ENCODE data around the gene EHD1.

- no peak for TF ChIP-seq CTCF (IDR thresholded peaks at IDR 0.05)
- TF ChIP-seq POLR2AphosphoS5 (IDR thresholded peaks at IDR 0.05) = no peak
Observed at GRCh38 chr11:64882243-64882642, 3.8 kb upstream of the EHD1 start.

All from breast epithelium (tissue), 3 donors.